Stimulated activated CD4-positive, alpha-beta T cell treated with anti-CD3 and anti-CD28 coated beads, Interleukin-15, amount 100 ng/mL, for 1 hour (primary cell): ENCODE data around the gene METTL23.

ENCODE experiments used
- DNase-seq, 2 donors: peaks; one replicate each; pipeline ENCODE4 v3.0.0-alpha.2; 2020; ENCODE audit warnings: low read depth in 1 of 2, low spot score in 1 of 2

The METTL23 gene, protein sequence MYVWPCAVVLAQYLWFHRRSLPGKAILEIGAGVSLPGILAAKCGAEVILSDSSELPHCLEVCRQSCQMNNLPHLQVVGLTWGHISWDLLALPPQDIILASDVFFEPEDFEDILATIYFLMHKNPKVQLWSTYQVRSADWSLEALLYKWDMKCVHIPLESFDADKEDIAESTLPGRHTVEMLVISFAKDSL

DNA sequence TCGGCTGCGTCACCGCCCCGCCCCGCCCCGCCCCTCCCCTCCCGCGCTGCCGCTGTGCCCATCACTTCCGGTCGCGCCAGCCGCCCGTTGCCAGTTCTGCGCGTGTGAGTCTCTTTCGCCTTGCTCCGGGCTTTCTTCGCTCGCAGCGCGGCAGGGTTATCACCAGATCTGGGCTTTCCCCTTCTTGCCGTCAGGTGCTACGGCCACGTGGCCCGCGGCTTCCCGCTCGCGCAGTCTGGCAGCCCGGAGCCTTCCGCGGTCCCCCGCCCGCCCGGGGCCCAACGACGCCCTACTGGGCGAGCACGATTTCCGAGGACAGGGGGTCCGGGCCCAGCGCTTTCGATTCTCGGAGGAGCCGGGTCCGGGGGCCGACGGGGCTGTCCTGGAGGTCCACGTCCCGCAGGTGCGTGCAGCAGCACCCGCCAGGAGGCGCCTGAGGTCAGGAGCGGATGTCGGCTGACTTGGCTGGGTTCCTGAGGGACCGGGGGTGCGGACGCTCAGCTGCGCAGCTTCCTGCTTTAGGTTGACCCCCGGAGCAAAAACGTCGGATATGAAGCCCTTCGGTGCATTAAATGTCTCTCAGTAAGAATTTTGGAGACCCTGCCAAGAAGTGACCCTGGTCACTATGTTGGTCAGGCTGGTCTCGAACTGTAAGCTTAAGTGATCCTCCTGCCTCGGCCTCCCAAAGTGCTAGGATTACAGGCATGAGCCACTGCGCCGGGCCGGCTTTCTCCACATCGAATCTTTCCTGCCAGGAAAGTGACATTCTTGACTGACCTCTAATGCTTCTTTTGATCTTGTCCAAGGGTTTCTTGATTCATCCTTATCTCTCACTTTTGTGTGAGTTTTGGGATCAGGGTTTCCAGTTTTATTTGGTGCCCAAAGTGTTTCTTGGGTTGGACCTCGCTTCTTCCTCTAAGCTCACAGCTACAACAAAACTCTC is at the start of gene METTL23:
METTL23 (plus strand) TSS at position 64 of the 943 bp plus-strand sequence. CDS start 2,872 bp downstream, outside the sequence.
- DNase-seq = peak in 1 of 2 donors; percentile 62

DNA sequence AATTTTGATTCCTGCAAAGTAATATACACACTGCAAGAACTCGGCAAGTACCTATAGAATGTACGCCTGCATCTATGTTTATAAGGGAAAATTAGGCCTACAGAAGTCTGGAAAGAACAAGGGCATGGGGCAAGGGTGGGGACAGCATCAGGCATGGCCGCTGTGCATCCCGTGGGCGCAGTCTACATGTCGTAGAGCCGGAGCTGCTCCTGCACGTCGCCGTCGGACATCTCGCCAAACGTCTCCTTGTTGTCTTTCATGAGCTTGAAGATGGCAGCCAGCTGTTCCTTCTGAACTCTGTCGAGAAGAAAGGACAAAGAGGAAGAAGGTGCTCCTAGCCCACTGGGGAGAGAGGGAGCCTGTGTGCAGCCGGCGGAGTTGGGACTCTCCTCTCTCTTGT is 49.2 kb upstream of the METTL23 start:
- no peak for DNase-seq

DNA sequence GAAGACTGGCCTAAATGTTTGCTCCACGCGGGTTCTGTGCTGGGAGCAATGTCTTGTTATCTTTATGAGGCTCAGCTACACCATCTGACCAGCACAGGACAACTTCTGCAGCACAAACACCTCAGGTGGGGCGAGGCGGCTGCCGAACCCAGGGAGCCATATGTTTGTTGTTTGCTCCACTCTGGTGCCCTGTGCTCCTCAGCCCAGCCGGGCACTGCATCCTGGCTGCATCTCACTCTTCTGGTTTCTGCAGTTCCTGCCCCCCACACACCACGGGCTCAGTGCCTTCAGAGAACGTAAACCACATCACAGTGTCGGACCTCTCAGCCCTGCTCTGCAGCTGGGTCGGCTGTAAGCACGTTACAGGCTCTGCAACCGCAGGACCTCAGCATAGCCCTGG is 48.3 kb upstream of the METTL23 start:
- DNase-seq = no peak

DNA sequence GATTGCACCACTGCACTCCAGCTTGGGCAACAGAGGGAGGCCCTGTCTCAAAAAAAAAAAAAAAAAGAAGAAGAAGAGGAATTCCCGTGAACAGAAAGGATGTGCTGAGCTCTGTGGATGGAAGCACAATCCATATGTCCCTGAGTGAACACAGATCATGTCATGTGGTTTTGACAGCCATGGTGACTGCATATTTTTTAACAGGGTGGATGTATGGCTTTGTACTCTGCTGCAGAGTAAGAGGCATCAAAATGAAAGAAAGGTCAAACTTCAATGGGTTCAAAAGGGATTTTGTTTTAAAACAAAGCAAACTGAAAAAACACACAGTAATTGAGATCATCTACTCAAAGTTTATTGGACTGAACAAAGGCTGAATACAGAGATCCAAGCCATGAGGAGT is 47.4 kb upstream of the METTL23 start:
- DNase-seq = no peak

DNA sequence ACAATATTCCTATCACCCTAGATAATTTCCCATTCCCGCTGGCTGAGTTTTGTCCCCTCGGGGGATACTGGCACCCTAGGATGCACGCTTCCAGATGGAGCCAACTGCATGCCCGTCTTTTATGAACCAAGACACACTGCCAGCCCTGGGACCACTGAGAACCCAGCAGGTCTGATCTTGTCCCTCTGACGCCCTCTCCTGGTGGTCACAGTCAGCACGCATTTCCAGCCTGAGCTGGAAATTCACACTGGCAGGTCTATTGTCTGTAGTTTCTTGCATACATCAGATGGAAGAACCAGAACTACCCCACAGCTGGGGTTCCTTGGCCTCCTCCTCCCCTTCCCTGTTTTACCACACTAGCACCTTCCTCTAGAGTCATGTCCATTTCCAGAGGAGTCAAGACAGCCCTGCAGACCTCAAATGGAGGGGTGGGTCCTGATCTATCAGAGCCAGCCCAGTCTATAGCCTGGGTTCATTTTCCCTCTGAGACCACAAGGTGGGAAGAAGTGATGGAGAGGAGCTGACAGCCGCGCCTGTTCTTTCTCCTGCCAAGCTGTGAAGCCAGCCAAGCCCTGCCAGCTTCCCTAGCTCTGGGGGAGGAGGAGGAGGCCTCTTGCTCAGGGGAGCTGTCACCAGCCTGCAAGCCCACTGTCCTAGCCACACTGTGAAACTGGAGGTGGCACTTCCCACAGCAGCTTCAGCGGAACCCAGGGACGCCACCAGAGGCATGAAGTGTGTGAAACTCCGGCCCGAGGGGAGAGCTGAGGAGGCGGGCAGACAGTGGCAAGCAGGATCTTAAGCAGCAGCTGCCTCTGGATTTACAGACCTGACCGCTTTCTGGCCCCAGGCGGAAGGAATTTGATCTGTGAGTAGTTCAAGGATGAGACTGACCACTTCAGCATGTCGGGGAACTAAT is 45.2 kb upstream of the METTL23 start:
- peak; percentile 30 to 45 for DNase-seq

DNA sequence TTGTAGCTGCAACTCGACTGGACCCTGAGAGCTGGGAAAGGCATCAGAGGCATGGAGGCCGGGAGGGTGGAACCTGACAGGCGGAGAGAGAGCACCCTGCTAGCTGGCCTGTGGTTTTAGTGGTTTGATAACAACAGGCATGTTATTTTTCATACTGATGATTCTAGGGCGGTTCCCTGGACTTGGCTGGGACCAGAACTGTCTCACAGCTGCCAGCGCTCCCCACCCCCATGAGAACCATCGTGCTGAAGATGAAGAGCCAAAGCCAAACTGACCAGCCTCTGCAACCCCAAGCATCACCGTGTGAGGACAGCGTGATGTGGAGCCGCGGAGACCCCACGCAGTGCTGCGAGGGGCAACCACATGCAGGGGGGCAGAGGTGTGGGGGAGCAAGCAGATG is 44.3 kb upstream of the METTL23 start:
- no peak for DNase-seq

DNA sequence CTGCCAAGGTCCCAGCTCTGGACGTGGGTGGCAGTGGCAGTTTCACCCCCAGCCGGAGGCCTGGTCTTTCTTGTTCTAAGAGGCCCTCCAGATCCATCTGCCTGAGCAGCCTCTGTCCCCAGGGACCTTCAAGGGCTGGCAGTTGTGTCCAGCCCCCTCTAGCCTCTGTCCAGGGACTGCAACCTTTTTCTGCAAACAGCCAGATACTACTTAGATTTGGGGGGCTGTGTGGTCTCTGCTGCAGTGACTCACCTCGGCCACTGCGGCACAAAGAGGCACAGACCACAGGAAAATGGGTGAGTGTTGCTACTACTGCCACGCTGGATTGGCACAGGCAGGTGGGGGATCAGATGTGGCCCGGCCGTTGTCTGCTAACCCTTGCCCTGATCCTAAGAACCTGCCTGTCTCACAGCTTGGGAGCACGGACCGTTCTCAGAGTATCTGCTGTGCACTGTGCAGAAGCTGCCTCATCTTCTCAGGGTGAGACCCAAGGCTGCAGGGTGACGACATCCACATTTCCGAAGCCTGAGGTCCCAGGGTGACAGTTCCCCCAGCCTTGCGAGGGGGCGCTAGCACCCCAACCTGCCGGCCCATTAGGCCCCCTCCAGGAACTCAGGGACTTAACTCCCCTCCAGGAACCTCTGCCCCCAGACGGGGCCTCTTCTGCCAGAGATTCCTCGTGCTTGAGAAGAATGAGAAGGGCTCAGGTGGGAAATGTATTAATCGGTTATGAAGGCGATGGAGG is 43.5 kb upstream of the METTL23 start:
- no peak for DNase-seq

DNA sequence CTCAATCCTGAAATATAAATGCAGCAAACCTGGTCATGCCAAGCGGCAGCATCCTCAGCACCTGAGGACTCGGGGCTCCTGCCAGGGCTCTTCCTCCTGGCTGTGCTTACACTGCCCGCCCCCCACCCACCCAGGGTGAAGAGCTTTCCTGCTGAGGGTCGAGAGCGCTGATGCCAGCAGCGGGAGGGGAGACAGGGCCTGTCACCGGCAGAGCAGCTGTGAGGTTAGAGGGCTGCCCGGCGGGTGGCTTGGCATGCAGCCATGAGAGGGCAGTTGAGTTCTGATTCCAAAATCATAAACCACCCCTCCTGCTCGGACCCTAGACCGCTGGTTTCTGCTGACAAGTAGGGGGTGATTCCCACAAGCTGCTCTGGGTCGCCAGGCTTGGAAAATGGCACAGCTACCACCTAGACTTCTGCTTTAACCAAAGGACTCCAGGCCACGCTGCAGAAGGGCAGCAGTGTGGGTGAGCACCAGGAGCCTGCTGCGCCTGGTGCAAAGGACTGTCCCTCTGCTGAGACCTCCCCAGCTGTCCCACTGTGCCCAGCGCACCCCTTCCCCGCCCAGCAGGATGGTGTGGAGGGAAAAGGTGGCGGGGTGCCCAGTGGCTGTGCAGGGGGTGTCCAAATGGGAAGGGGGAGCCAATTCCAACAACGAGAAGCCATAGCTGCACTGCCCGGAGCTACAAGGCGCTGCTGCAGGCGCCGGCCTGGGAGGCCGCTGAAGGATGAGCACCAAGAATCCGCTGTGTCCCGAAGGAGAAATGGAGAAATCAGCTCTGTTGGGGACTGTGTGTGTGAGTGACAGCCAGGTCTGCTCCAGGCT is 42.5 kb upstream of the METTL23 start:
- DNase-seq = no peak

DNA sequence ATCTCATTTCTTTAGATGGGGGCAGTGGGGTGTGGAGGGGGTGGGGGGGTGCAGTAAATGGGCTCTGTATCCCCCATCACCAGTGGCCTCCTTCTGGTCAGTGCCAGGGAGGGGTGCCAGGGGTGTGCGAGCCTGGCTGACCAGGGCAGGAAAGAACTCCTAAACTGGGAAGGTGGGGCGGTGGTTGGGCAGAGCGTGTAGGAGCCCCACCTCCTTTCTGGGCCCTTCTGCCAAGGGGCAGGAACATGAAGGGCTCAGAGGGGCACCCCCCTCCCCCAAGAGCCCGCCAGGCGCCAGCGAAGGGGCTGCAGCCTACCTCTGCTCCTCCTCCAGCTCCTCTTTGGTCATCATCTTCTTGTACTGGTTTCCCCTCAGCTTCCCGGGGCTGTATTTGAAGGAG is 41.9 kb upstream of the METTL23 start:
- no peak for DNase-seq

DNA sequence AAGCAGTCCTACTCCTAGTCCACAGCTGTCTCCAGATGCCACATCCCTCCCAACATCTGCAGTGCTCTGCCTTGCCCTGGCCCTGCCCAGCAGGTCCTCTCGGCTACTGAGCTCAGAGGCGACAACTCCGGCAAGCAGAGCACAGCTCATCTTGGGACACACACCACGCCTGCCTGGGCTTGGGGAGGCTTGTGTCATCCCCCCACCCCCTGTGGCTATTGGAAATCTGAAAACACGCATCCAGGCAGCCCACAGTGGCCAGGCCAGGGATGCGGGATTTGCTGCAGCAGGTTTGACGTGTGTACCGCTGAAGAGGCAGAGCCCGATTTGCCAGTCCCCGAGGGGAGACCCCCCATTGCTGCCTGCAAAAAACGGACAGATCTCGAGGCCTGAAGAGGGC is 41.3 kb upstream of the METTL23 start:
- DNase-seq = no peak

DNA sequence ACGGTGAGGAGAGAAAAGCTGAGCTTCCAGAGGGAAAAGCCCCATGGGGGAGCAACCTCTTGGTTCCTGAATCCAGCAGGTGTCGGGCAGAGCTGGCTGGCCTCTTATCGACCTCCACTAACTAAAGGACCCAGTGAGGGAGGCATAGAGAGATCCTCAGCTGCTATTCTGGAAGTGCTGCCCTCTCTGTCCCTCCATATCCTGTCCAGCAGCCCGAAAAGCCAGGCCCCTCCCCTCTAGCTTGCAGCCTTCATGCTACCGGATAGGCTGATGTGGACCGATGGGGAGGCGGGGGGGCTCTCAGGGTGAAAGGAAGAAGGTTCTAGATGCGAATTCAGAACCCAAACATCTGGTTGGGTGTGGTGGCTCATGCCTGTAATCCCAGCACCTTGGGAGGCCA is 40.8 kb upstream of the METTL23 start:
- no peak for DNase-seq

DNA sequence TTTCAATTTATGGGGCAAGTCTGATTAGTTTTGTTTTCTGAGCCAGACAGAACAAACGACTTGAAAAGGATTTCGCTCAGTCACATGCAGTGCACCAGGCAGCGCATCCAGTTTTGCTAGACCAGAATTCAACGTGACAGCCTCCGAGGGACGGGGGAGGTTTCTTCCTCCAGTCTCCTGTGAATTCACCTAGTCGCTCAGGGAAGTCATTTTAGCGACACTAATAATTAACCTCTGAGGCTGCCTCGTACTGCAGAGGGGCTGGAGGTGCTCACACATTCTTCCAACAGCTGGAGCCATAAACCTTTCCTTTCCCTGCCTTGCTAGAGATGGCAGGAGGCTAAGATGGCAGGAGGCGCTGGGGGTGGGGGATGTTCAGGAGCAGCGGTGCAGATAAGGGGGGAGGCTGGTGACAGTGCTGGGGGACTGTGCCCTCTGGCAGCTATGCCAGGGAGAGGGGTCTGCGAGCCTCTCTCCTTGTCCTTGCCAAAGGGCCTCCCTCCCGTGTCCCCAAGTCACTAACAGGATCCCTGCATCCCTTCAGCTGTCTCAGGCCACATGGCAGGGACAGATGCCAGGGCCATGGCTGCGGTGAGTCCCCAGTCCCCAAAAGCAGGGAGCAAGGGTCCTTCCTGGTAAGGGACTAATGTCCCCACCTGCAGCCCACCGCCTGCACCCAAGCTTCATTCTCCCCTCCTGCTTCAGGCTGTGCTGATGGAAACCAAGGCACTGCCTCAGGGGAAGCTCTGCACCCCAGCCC is 39.9 kb upstream of the METTL23 start:
- no peak for DNase-seq

DNA sequence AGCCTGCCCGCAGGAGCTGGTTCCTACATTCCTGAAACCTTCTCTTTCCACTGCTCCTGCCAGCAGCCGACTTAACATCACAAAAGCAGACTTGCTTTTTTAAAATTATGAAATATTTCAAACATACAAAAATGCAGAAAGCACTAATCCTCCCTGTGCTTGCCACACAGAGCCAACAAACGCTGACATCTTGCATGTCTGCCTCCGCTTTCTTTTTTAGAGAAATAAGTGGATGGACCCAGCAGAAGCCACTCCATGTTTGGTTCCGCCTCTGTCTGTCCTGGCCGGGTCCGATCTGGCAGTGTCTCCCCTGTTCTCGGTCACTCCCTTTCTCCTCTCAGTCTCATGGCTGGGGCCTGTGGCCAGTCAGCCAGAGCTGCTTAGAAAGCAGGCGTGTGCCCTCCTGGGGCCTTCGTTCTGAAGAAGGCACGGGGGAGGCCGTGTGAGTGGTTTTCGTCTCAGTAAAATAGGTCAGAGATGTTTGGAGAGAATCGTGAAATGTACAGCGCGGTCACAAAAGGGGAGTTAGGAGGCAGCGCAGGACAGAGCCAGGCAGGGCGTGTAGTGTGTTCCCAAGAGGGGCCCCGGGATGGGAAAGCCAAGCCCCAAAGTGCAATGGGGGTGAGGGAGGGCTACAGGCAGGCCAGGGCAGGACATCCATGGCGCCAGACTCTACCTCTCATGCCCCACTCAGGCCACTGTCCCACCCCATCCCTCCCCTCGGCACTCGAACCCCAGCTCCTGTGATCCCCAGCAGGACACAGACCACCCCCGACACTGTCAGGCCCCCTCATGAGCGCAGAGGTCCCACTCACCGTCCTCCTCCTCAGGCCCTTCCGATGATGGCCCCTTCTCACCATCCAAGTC is 39.1 kb upstream of the METTL23 start:
- DNase-seq = no peak

DNA sequence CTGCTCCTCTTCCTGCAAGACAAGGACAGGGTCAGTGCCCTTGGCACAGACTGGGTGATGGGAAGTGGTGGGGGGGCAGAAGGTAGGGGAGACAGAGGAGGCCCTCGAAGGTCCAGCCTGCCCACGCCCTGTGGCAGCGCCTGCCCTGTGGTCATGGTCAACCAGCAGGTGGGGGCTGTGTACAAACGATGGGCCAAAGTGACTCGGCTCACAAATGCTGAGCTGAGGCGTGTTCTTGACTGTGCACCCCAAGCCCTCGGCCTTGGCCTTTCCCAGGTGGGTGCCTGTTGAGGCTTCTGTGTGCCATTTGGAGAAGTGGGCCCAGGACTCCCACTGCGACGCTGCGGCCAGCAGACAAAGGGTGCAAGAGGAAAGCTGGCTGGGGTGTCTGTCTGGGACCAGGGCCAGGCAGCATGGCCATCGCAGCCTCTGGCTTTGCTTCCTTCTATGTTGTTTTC is 38.4 kb upstream of the METTL23 start:
- DNase-seq = no peak

DNA sequence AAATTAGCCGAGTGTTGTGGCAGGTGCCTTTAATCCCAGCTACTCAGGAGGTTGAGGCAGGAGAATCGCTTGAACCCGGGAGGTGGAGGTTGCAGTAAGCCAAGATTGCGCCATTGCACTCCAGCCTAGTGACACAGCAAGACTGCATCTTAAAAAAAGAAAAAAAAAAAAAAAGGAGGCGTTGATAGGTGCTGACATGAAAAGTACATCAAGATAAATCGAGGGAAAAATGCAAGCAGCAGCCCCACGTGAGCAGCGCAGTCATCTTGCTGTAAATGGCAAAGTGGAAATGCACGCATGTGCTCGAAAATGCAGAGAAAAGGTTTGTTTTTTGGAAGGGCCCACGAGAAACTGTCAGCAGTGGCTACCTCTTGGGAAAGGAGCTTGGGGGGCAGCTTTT is 36.8 kb upstream of the METTL23 start:
- no peak for DNase-seq

DNA sequence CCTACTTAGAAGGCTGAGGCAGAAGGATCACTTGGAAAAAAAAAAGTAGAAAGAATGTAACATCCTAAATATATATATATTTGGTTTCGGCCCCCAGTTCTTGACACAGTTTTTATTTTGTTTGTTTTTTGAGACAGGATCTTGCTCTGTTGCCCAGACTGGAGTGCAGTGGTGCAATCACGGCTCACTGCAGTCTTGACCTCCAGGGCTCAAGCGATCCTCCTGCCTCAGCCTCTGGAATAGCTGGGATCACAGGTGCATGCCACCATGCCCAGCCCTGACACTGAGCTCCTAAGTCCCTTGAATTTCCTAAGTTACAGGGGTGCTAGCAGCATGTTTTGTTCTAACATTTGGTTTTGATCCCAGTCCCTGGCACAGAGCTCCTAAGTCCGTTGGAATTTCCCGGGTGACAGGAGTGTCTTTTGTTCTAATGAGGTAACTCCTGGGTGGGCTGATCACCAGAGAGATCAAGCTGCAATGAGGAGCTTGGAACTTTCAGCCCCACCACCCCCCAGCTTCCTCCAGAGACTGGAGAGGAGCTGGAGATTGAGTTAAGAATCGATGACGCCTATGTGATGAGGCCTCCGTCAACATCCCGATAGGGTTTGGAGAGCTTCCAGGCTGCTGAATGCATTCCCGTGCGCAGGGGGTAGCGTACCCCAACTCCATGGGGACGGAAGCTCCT is 35.9 kb upstream of the METTL23 start:
- DNase-seq = no peak

DNA sequence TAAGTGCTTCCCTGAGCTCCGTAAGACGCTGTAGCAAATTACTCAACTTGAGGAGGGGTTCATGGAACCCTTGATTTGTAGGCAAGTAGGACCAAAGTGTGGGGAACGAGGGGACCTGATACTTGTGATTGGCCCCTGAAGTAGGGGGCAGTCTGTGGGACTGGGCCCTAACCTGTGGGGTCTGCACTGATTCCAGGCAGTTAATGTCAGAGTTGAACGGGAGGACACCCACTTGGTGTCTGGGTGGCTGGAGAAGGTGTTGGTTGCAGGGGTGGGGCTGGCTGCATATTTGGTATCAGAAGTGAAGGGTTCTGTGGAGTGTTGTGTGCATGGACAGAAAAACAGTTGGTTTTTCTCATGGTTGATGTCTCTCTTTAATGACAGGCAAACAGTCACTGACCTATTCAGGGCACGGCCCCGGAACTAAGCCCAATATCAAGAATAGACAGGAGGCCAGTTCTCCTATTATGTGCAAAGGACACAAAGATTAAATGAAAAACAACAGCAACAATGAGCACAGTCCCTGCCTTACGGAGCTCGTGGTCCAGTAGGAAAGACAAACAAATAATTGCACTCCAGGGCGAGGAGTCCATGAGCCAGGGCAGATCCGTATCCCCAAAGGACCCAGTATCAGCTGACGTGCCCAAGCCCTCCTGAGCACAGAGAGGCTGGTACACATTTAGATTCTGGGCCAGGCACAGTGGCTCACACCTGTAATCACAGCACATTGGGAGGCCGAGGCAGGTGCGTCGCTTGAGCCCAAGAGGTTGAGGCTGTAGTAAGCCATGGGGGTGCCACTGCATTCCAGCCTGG is 35.1 kb upstream of the METTL23 start:
- DNase-seq = no peak
